NCI-H1436 (cell line): ENCODE data around the gene PCCA.
"Not testable (repeated sequence)": the region's sequence is repeated elsewhere in the genome, so short reads cannot be mapped to it uniquely, and the experiment has no call there.

Experiments
- DNase-seq: peaks from one replicate; lab custom pipeline; 2025; lab: John Stamatoyannopoulos, UW

PCCA gene

DNA sequence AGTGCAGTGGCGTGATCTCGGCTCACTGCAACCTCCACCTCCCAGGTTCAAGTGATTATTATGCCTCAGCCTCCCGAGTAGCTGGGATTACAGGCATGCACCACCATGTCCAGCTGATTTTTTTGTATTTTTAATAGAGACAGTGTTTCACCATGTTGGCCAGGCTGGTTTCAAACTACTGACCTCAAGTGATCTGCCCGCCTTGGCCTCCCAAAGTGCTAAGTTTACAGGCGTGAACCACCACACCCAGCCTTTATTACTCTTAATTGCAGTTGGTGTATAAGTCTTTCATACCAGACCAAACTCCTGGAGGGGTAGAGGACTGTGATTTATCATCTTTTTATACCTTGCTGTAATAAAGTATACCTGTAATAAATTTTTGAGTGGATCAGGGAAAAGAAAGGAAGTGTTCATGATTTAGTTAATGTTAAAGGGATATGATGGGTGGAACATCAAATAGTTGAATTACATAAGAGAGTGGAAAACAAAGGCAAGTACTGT lies 52.6 kb downstream of the PCCA start:
- not testable (repeated sequence) for DNase-seq

DNA sequence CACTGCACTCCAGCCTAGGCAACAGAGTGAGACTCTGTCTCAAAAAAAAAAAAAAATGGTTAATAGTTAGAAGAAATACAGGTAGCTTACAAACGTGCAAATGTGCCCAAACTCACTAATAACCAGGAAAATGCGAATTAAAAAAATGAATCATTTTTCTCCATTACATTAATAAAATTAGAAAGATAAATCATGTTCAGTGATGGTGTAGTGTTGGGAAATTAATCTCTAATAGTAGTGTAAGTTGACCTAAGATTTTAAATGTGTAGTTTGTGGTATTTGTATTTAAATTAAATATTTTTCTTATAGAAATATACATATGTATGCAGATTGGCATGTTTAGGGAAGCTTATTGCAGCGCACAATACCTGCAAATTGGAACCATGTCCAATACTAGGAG lies 57.6 kb downstream of the PCCA start:
- no peak for DNase-seq

DNA sequence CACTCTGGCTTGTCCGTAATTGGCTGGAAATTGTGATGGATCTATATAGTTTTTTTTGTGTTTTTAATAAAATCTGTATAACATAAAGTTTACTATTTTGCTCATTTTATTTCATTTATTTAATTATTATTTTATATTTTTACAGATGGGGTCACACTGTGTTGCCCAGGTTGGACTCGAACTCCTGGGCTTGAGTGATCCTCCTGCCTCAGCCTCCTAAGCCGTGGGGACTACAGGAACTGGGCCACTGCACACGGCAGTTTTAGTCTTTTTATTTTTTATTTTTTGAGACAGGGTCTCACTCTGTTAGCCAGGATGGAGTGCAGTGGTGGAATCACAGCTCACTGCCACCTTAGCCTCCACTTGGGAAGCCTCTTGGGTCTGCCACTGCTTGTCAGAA lies 58.9 kb downstream of the PCCA start:
- no peak for DNase-seq

DNA sequence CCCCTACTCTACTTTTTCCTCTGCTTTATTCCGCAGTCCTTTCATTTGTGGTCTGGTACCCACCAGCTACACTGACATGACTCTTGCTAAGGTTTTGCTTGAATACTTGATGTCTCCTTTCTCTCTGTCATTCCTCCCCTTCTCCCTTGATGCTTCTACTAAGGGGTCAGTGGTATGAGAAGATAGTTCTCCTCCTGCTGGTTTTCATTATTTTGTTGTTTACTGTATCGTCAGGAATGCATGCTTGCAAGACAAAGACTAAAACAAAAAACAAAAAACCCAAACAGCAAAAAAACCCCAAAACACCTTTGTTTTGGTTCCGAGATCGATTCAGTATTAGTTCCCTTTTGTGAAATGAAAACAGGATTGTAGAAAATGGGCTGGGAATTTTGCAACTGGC lies 59.5 kb downstream of the PCCA start:
- DNase-seq = no peak

DNA sequence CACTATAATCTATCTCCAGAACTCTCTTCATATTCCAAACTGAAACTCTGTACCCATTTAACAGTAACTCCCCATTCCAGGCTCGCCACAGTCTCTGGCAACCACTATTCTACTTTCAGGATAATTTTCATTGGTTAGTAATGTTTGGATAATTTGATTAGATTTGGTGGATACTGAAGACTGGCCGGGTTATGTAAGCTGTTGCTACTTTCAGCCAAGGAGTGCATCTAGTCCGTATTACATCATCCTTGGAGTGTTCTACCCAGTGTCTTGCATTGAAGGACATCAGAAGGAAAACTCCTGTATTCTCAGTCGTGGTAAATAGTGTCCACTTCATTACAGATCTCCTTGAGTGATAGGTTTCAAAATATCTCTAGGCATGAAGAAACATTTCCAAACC lies 60.5 kb downstream of the PCCA start:
- DNase-seq = no peak

DNA sequence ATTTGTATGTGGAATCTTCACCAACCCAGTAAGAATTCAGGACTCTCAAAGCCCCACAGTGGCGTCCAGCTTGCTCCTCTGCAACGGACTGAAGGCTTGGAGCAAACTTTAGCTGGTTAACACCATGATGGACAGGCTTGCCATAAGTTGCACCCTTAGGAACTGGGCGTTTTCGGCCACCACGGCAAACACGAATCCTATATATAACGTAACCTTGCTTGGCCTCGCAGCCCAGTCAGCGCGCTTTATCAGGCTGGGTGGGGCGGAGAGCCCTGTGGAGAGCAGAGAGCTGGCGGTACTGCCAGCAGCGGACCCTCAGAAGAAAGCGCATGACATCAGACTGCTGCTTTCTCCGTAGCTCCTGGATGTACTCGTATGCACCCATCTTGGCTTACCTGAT lies 61.8 kb downstream of the PCCA start:
- DNase-seq = not testable (repeated sequence)

DNA sequence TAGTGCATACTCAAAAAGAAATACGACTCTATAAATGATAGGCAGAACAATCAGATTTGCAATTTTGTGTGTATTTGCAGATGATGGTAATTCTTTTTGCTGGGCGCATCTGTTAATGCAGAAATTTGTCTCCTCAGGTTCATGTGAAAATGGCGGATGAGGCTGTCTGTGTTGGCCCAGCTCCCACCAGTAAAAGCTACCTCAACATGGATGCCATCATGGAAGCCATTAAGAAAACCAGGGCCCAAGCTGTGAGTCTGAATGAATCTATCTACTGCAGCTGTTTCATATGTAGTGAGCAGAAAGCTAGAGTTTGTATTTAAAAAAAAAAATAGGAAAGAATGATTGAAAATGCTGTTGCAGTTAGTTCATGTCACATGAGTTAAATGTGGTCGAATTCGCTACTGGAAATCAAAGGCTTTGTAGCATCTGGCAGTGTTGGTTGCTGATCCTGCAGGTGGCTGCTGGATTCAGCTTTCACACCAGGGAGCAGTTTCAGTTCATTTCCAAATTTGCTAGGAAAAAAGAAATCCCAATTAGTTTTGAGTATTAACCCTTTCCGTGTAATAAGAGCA lies 66.0 kb downstream of the PCCA start:
- DNase-seq = no peak

DNA sequence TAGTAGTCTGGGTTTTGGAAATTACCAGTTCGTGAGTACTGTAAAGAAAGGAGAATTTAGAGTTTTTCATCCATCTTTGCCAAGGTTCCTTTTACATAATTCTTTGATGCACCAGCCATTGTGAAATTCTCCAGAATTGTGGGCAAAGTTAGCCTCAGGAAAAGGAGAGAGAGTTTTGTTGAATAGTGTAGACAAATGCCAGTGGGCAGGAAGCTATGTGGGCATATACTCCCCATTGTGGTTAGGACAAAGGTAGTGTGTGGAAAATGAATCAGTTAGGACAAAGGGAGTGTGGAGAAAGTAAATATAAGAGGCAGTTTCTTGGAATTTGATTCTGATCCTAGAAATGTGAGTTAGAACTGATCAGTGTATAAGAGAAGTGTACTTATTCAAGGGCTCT lies 67.9 kb downstream of the PCCA start:
- no peak for DNase-seq

DNA sequence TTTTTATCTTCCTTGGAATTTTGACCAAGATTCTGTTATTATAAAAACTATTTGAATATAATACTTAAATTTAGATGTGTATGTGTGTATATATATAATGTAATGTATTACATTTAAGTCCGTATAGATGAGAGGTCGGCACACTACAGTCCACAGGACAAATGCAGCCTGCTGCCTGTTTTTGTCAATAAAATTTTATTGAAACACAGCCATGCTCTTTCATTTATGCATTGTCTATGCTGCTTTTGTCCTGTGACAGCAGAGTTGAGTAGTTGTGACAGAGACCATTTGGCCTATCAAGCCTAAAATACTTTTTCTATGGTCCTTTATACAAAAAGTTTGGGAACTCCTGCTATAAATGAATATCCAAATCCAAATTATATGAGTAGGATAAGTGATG lies 69.7 kb downstream of the PCCA start:
- DNase-seq = no peak

DNA sequence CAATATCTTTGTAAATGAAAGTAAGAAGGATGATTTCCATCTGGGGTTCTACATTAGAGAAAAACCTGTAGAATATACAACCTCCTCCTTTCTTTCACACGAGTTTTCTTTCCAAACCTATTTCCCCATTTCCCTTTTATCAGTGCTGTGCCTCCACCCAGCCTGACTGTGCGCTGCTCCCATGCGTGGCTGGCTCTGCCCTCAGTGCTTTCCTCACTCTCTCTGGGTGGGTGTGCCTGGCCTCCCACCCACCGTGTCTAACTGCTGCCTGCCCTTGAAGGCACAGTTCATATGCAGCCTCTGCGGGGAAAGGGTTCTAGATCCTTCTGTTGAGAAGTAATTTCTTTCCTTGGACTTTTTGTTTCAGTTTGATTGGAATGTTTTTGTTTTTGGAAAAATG lies 70.7 kb downstream of the PCCA start:
- no peak for DNase-seq

DNA sequence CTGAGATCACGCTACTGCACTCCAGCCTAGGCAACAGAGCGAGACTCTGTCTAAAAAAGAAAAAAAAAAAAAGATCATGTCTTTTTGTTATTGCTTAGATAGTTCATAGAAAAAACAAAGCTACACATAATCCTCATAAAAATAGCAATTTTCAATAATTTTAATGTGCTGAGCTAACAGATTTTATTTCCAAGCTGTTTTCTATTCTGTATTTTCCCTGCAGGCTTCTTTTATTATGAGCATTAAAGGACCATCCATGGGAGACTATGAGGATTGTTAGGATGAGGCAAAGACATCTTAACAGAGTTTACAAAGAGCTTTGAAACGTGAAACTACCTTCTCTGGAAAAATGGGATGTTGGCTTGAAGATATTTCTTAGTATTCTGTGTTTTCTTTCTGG lies 71.6 kb downstream of the PCCA start:
- no peak for DNase-seq

DNA sequence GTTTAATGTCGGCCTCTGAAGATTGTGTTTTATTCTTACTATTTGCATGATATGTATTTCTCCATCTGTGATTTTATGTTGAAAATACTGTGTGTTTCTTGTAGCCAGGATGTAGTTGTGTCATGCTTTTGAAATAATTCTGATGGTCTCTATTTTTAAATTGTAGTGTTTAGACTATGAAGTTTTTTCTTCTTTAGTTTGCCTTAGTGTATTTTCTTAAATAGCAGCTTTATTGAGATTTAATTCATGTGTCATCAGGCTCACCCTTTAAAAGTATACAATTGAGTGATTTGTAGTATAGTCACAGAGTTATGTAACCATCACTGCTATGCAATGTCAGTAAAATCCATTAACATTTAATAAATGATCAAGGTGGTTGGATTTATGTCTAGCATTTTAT lies 74.5 kb downstream of the PCCA start:
- DNase-seq = no peak

DNA sequence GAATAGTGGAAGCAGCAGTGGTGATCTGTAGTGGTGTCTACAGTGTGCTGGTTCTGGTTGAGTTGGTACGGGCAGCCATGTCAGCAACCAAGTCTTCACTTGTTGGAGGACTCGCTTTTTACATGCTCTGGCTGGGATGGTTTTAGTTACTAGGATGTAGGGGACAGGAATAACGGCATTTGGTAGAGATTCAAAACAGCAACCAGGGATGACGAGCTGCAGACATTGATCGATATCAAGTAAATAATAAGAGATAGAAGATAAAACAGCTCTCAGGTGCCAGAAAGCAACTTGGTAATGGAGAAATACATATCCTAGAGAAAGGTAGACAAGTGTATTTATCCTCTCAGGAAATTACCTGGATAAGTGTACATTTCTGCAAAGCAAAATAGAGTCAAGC lies 84.3 kb downstream of the PCCA start:
- DNase-seq = no peak

DNA sequence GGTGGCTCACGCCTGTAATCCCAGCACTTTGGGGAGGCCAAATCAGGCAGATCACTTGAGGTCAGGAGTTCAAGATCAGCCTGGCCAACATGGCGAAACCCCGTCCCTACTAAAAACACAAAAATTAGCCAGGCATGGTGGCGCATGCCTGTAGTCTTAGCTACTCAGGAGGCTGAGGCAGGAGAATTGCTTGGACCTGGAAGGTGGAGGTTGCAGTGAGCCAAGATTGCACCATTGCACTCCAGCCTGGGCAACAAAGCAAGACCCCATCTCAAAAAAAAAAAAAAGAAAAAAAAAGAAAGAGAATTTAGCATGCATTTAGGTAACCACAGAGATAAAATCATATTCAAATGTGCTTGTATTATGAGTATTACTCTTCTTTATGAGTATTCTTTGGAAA lies 85.6 kb downstream of the PCCA start:
- not testable (repeated sequence) for DNase-seq

DNA sequence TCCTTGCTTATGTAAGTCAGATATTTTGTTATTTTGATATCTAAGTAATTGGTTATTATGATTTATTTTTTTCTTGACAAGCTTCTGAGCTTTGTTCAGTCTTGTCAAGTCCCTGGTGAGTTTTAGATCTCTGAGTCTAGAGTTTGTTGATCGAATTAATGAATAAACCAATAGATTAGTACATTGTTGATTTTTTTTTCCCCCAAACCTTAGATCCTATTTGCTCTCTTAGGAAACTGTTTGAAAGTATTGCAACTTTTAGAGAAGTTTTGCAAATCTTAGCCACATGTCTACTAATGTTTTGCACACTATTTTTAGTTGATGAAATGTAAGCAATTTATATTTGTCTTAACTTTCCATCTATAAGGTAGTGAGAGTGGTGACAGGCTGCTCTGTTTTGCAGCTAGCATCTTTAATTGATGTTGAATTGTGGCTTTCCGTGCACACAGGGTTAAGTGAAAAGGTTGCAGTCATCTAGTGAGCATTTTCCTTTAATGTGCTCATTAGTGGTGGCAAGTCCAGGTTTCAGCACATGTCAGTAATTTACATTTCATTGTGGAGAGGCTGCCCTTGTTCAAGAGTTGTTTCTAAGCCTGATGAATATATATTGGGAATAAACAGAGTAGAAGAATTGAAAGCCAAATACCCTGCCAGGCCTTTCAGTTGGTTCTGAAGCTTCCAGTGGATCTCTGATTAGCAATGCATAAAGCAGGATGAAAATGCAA lies 86.3 kb downstream of the PCCA start:
- DNase-seq = no peak

DNA sequence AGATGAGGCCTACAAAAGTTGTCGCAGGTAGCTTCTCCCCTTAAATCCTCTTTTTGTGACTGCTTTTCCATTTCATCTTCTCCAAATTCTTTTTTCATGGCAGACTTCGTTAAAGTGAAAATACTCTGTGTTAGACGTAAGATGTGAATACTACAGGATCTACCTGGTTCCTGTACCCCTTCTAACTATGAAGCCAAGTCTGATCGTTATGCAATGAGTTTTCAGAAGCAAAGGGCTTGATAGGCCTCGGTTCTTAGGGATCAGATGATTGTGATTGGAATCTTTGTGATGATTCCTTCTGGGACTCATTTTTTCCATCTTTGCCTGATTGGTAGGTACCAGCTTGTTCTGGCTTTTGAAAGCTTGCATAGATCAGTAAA lies 86.9 kb downstream of the PCCA start:
- DNase-seq = no peak

DNA sequence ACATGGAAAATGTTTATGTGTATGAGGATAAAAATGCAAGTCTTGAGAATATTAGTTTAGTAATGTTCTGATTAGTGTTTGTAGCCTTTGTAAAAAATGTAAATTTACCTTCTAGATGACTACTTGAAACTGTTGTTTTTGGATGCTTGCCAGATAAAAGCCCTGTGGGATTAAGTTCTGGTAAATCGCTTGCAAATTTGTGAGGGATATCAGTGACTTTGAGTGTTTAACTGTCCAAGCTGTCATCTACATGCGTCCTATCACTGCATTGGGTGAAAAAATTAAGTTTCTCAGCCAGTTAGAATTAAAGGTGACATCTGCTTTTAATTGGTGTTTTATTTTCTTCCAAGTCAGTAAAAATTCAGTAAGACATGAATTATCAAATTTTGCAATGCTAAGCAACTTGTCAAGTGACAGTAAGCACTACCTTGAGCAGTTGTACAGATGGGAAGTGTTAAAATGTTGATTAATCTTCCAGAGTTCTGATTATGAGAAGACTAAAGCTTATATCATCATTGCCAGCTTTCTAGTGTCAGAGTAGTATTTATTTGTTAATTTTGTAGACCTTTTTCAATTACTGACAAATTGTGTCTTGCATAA lies 88.0 kb downstream of the PCCA start:
- peak; percentile 35 for DNase-seq

DNA sequence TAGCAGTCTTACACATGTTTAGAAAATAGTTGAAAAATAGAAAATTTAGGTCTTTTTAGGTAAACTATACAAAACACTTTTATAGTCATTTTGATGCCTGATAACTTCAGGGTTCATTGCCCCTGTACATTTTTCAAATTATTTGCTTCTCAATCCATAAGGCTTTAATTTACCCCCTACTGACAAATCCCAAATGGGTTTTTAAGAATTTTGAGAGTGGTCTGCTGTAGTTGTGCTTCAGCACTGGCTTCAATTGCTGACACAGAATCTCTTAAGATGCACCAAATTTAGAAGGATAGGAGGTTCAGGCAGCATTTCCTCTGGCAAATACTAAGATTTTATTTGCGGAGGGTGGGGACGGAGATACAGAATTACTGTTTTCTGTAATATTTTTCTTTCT lies 89.4 kb downstream of the PCCA start:
- DNase-seq = no peak

DNA sequence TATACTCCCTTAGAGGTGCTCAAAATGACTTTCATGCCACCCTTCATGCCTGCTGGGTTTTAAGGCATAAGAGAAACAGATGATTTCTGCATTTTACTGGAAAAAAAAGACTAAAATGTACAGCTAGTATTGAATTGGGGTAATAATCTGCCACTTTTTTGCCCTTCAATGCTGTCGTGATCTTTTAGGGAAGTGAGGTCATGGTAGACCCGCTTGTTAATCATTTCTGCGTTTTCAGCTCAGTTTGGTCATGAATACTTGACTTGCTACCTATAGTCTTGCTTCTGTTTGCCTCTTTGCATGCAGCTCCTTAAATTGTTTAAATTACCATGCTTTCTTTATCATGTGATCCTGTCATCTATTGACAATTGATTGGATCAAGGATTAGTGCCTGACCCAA lies 90.4 kb downstream of the PCCA start:
- no peak for DNase-seq

DNA sequence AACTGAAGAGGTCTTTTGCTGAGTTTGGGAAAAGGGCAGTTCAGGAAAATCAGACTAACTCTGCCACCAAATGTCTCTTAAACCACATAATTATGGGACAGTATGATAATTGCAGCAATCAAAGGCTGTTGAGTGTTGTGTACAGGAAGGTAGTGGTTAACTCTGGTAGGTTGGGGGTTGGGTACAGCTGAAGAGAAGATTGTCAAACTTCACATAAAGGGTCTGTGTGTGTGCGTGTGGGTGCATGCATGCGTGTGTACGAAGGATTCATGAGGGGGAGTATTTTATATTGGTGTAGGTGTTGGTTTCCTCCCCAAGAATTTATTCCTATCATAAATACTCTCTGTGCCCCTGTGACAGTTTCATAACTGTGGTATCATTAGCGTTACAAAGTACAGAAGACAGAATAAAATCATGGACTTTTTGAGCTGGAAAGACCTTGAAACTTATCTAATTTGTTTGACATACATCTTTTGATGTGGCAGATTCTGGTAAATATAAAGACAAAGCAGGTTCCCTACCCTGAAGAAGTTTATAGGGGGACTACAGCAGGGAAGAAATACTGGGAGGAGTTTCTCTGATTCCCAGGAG lies 94.1 kb downstream of the PCCA start:
- no peak for DNase-seq

DNA sequence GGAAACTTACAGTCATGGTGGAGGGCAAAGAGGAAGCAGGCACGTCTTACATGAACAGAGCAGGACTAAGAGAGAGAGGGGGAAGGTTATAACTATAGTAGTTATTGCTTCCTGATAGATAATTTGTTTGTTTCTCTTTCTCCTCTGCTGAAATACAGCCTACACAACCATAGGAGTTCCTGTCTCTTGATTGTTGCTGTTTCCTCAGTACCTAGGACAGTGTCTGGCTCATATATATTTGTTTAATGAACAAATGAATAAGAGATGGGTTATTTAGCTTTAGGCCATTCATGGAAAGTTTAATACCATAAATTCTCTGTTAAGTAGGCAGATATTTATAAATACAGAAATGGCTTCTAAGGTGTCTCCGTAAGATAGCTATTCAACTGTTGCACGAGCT lies 95.2 kb downstream of the PCCA start:
- DNase-seq = no peak

DNA sequence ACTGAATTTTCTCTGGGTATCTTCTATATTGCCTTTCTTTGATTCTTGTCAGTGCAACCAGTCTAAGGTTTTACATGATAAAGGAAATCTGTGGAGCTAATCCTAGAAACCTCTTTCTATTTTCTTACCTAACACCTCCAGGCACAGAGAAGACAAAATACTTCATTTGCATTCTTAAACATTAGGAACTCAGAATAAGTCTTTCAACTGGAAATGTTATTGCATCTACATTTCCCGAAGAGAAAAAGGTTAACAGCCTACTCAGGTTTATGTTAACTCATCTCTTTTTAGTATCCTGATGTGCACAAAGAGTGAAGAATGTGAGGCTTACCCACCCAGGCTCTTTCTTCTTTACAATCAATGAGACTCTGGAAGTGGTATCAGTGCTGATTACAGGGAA lies 106.7 kb downstream of the PCCA start:
- no peak for DNase-seq

DNA sequence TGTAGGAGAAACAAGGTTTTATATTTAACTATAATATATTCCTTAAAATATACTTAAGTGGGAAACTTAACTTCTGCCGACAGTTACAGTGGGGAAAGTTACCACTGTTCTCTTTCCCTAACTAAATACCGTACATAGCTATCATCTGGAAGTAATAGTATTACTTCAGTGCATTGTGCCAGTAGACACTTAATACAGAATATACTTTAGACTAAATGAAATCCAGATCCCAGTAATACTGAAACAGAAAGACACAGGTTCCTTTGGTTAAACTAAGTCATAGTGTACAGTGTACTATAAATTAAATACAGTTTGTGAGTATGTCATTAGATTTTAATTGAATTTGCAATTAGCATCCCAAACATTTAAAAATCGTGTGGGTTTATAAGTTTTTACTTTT lies 107.5 kb downstream of the PCCA start:
- DNase-seq = no peak
